ENCODE data around the gene ITGB1. TPM values are rescaled to one million over a fixed set of nuclear protein-coding genes. Genes with fewer than 3 reads are reported as not detected.

Gene ITGB1
- total and polyA plus RNA-seq, 9 of the 15 experiments (the other 6 are each of a cell fraction or from before 2014, with no cell fraction given) = 40.2 to 194 (median 155) TPM

- Histone ChIP-seq H3K4me2 (ENCODE audit: insufficient read depth, low read length) (no peak overlapping the region), H3K9me3 (replicated peaks; ENCODE audit: control insufficient read depth, insufficient read depth, low read depth, low read length) (no peaks in the 10 kb centered on the region), H3K4me3 (no peak overlapping the region), H3K9me1 (ENCODE audit: control insufficient read depth, insufficient read depth, low read length) (no peaks in the 10 kb centered on the region), H3K27ac (ENCODE audit: extremely low read depth, low read depth, low read length) (no peak overlapping the region), H3K36me3 (ENCODE audit: control insufficient read depth, insufficient read depth, low read length) (peaks cover 71% of the 10 kb centered on the region), H3K9ac (ENCODE audit: insufficient read depth in 1 of 2, low read depth in 2 of 2, low read length in 2 of 2) (no peak overlapping the region), H2AFZ (ENCODE audit: low read depth, low read length) (no peak overlapping the region), H4K20me1 (replicated peaks; ENCODE audit: control insufficient read depth, insufficient read depth, low read length) (no peaks in the 10 kb centered on the region), H3K27me3 (ENCODE audit: control insufficient read depth in 2 of 2, insufficient read depth in 2 of 2, low read length in 2 of 2) (no peaks in the 10 kb centered on the region), H3K79me2 (ENCODE audit: control insufficient read depth, insufficient read depth, low read length) (0 out of 3 replicates have a peak, but pooled peaks cover 2% of the 10 kb centered on the region), H3K4me1 (replicated peaks in 1 of 2; ENCODE audit: control insufficient read depth in 2 of 2, insufficient read depth in 2 of 2, low read length in 2 of 2) (no peaks in the 10 kb centered on the region)
- POLR2A ChIA-PET = interaction anchor here (0.9 kb wide), 1 partner anchor 45 kb away, joined by 5 read pairs; no protein-coding TSS in a partner anchor
- FAIRE-seq = no peak
- DNase-seq (ENCODE audit: extremely low read depth in 1 of 4, low spot score in 3 of 4) = no peak
- CTCF ChIA-PET (ENCODE audit: low intra/inter-chr PET ratio) = no interaction called here
- ATAC-seq = no peak
- TF ChIP-seq E2F4 (CRISPR knock-in tag; IDR thresholded peaks at IDR 0.05; ENCODE audit: low read depth) (no peak), NEUROD1 (IDR thresholded peaks at IDR 0.05; ENCODE audit: borderline replicate concordance, low read depth, low read length, partially characterized antibody) (no peak), ZNF583 (CRISPR knock-in tag; IDR thresholded peaks at IDR 0.05) (no peak), ZNF740 (CRISPR knock-in tag; IDR thresholded peaks at IDR 0.05) (no peak), ZNF740 (tag; IDR thresholded peaks at IDR 0.05) (no peak), ZNF347 (CRISPR knock-in tag; IDR thresholded peaks at IDR 0.05; ENCODE audit: low read depth) (no peak), SMAD3 (CRISPR knock-in tag; conservative IDR thresholded peaks at IDR 0.05) (no peak), ZNF174 (CRISPR knock-in tag; IDR thresholded peaks at IDR 0.05) (no peak), CBX1 (IDR thresholded peaks at IDR 0.05; ENCODE audit: low read depth) (no peak), CBX3 (IDR thresholded peaks at IDR 0.05; ENCODE audit: borderline replicate concordance in 1 of 2, low read length in 2 of 2) (no peak), ZBTB34 (CRISPR knock-in tag; IDR thresholded peaks at IDR 0.05) (no peak), ZNF124 (CRISPR knock-in tag; IDR thresholded peaks at IDR 0.05) (no peak), POU5F1 (IDR thresholded peaks at IDR 0.05; ENCODE audit: borderline replicate concordance, low read depth, low read length, partially characterized antibody) (no peak), KDM1A (IDR thresholded peaks at IDR 0.05) (no peak)
- TF ChIP-seq, protein P1, sequence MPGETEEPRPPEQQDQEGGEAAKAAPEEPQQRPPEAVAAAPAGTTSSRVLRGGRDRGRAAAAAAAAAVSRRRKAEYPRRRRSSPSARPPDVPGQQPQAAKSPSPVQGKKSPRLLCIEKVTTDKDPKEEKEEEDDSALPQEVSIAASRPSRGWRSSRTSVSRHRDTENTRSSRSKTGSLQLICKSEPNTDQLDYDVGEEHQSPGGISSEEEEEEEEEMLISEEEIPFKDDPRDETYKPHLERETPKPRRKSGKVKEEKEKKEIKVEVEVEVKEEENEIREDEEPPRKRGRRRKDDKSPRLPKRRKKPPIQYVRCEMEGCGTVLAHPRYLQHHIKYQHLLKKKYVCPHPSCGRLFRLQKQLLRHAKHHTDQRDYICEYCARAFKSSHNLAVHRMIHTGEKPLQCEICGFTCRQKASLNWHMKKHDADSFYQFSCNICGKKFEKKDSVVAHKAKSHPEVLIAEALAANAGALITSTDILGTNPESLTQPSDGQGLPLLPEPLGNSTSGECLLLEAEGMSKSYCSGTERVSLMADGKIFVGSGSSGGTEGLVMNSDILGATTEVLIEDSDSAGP (CRISPR knock-in tag; IDR thresholded peaks at IDR 0.05) = no peak
- intact Hi-C loops (cut with micrococcal nuclease) (no loop called here), in situ Hi-C loops (cut with MboI) (no loop called here)
- WGBS (ENCODE audit: insufficient coverage, low coverage, missing lambda C conversion rate) = 95% methylated on average over 1 of the region's 1 CpG
- BruUV-seq (replicated peaks) = no TSS peak
These were observed 48.6 kb downstream of the ITGB1 start for GRCh38 chr10:32909456-32909855.
